Urinary bladder (tissue), 4 donors: ENCODE measurements around the gene ANKRD29. TPM values are rescaled to one million over a fixed set of nuclear protein-coding genes. Genes with fewer than 3 reads are reported as not detected.
A peak's percentile ranks its signal among the peaks of the same experiment; 100 is the strongest.

Experiments
- DNase-seq: peaks from one replicate; pipeline ENCODE4 v3.0.0-alpha.2; 2015; ENCODE audit errors: extremely low spot score
- H3K27ac ChIP-seq: one replicate; pipeline ENCODE4 v1.5.1; 2013; ENCODE audit warnings: low read depth, mild to moderate bottlenecking, moderate library complexity
- H3K36me3 ChIP-seq: one replicate; pipeline ENCODE4 v1.6.1; 2013; ENCODE audit warnings: mild to moderate bottlenecking, moderate library complexity; ENCODE audit not compliant: insufficient read depth
- H3K4me1 ChIP-seq: one replicate; pipeline ENCODE4 v1.6.1; 2013; ENCODE audit warnings: mild to moderate bottlenecking, moderate library complexity; ENCODE audit not compliant: insufficient read depth
- H3K4me3 ChIP-seq: one replicate; pipeline ENCODE4 v1.5.1; 2013; ENCODE audit warnings: low read depth, low read length
- WGBS: extraction: QIAGEN DNeasy Blood & Tissue Kit; methylation state at CpG from one replicate; pipeline ENCODE4 v1.1.7; 2013; 5-methylcytosine and 5-hydroxymethylcytosine counted together
- polyA plus RNA-seq: library from polyadenylated mRNA; stranded (reverse); fragments of 200-250 nt; gene quantifications from one replicate; pipeline ENCODE4 v1.2.3, GENCODE V29; 2013
- total RNA-seq: library from RNA; depleted of rRNA; stranded (reverse); fragments of >200 nt; gene quantifications from one replicate; pipeline ENCODE4 v1.2.3, GENCODE V29; 2014
- donor health status: healthy with polysubstance abuse.
- donor health status: healthy.

Gene ANKRD29
- total RNA-seq (11.7 TPM), polyA plus RNA-seq (13.6 TPM)

DNA sequence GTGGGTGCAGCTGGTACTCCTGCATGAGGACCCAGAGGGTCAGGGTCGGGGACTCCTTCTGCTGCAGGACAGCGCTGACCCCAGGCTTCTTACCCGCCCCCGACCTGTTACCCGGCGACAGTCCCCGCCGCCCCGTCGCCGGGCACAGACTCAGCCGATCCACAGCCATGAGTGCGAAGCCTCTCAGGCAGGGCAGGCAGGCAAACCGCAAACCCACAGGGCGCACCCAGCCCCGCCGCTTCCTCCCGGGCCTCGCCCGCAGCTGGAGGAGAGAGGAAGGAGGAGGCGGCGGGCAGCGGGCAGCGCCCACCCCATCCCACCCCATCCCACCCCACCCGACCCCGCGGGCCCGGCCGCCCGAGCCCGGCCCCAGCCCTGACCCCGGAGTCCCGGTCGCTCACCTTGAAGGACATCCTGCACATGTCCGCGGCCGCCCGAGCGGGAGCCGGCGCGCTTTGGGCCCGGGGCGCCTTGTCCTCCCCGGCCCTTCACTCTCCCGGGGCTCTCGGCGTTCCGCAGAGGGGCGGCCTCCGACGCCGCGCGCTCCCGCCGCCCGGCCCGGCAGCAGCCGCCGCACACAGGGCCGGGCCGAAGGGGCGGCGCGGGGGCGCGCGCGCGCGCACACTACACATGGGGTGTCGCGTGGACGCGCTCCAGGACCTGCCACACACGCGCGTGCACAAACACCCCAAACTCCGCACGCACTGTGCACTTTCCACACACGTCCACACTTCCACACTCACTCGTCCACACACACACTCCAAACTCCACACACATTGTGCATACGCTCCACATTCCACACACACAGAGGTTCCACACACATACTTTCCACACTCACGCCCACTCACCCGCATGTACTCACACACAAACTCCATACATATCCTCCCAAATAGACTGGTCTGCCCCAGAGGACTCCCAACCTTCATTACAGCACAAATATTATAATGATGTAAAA is at the start of gene ANKRD29:
TSS of gene ANKRD29 (minus strand) at position 603 of the 955 bp plus-strand sequence. CDS start at position 422, 181 bp downstream.
- WGBS = 2% methylated on average over 85 of the region's 86 CpGs
- Histone ChIP-seq H3K27ac (no peak within 1 kb of the TSS), H3K4me3 (peak within 1 kb of the TSS; percentile 68), H3K36me3 (no peaks in the 10 kb centered on the region), H3K4me1 (peaks cover 2% of the 10 kb centered on the region)
- DNase-seq = no peak

- H3K36me3 ChIP-seq = no peaks in the 10 kb centered on the region
- H3K4me1 ChIP-seq = no peaks in the 10 kb centered on the region
- no peak for DNase-seq
- WGBS = 77% methylated on average over 3 of the region's 3 CpGs
- H3K4me3 ChIP-seq = no peak overlapping the region
- H3K27ac ChIP-seq = no peak overlapping the region
Observed at GRCh38 chr18:23712445-23712844, 49.7 kb upstream of the ANKRD29 start.

- Histone ChIP-seq H3K4me1 (no peaks in the 10 kb centered on the region), H3K27ac (no peak overlapping the region), H3K36me3 (no peaks in the 10 kb centered on the region), H3K4me3 (no peak overlapping the region)
- no peak for DNase-seq
- WGBS = 89% methylated on average over 1 of the region's 1 CpG
Observed at GRCh38 chr18:23711426-23711825, 48.7 kb upstream of the ANKRD29 start.

DNA sequence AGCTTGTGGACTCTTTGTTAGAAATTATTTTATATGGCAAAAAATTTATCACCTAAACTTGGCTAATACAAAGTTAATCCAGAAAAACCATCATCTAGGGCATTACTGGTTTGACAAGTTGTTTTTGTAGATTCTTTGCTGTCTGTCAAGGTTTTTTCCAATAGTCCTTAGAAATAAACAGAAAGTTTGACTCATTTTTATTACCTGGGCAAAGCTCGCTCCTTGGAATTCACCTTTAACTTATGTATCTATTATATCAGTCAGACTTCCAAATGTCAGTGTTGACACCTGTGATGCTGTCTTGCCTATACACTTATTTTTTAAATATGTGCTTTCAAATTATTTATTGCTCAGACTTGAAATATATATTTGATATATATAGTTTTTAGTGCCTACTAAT is 48.2 kb upstream of the ANKRD29 start:
- WGBS = 89% methylated on average over 1 of the region's 1 CpG
- H3K27ac ChIP-seq = no peak overlapping the region
- no peak overlapping the region for H3K4me3 ChIP-seq
- DNase-seq = no peak
- H3K4me1 ChIP-seq = no peaks in the 10 kb centered on the region
- H3K36me3 ChIP-seq = no peaks in the 10 kb centered on the region

- H3K36me3 ChIP-seq = no peaks in the 10 kb centered on the region
- H3K27ac ChIP-seq = no peak overlapping the region
- WGBS = 87% methylated on average over 17 of the region's 17 CpGs
- H3K4me1 ChIP-seq = no peaks in the 10 kb centered on the region
- no peak for DNase-seq
- no peak overlapping the region for H3K4me3 ChIP-seq
Observed at GRCh38 chr18:23710068-23710527, 47.4 kb upstream of the ANKRD29 start.

- no peak for DNase-seq
- Histone ChIP-seq H3K4me1 (no peaks in the 10 kb centered on the region), H3K4me3 (no peak overlapping the region), H3K27ac (no peak overlapping the region), H3K36me3 (no peaks in the 10 kb centered on the region)
- WGBS = 96% methylated on average over 3 of the region's 3 CpGs
Observed at GRCh38 chr18:23706971-23707640, 44.4 kb upstream of the ANKRD29 start.

- DNase-seq = no peak
- Histone ChIP-seq H3K27ac (no peak overlapping the region), H3K36me3 (no peaks in the 10 kb centered on the region), H3K4me1 (no peaks in the 10 kb centered on the region), H3K4me3 (no peak overlapping the region)
Observed at GRCh38 chr18:23704806-23705205, 42.1 kb upstream of the ANKRD29 start.

GRCh38 chr18:23703987-23704384 is 41.3 kb upstream of the ANKRD29 start:
- WGBS = 58% methylated on average over 6 of the region's 6 CpGs
- no peak for DNase-seq
- no peaks in the 10 kb centered on the region for H3K36me3 ChIP-seq
- H3K4me3 ChIP-seq = no peak overlapping the region
- H3K4me1 ChIP-seq = no peaks in the 10 kb centered on the region
- H3K27ac ChIP-seq = no peak overlapping the region

GRCh38 chr18:23703057-23703986 is 40.6 kb upstream of the ANKRD29 start:
- Histone ChIP-seq H3K36me3 (no peaks in the 10 kb centered on the region), H3K27ac (no peak overlapping the region), H3K4me3 (no peak overlapping the region), H3K4me1 (no peaks in the 10 kb centered on the region)
- WGBS = 55% methylated on average over 6 of the region's 6 CpGs
- DNase-seq = no peak

- Histone ChIP-seq H3K27ac (no peak overlapping the region), H3K4me3 (no peak overlapping the region), H3K36me3 (no peaks in the 10 kb centered on the region), H3K4me1 (no peaks in the 10 kb centered on the region)
- no peak for DNase-seq
- 86% methylated on average over 4 of the region's 4 CpGs for whole genome bisulfite sequencing
Observed at GRCh38 chr18:23702606-23703005, 39.9 kb upstream of the ANKRD29 start.

- Histone ChIP-seq H3K36me3 (no peaks in the 10 kb centered on the region), H3K4me3 (no peak overlapping the region), H3K4me1 (no peaks in the 10 kb centered on the region), H3K27ac (no peak overlapping the region)
- 92% methylated on average over 8 of the region's 8 CpGs for WGBS
- DNase-seq = no peak
Observed at GRCh38 chr18:23701544-23702064, 38.9 kb upstream of the ANKRD29 start.

- no peak overlapping the region for H3K27ac ChIP-seq
- no peaks in the 10 kb centered on the region for H3K36me3 ChIP-seq
- 66% methylated on average over 2 of the region's 2 CpGs for WGBS
- H3K4me1 ChIP-seq = no peaks in the 10 kb centered on the region
- DNase-seq = no peak
- H3K4me3 ChIP-seq = no peak overlapping the region
Observed at GRCh38 chr18:23701017-23701416, 38.3 kb upstream of the ANKRD29 start.
